ENCODE data around the gene ATG4A.

DNA sequence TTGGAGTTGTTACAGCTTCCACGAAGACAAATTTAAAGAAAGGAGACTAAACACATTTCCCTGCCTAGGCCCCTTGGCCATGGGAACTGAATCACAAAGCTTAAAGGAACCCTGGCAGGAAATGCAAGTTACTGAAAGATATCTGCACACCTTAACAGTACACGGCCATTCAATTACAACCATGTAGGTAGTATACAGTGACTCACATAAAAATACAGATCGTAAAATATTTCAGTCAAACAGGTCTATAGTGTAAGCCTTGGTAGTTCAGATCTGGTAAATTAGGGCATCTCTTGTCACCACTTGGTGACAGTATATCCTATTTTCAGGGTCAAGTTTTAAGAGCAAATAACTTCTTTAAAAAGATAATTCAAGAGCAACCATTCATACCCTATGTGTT, 112.0 kb downstream of the ATG4A start:
- TF ChIP-seq, protein P1, sequence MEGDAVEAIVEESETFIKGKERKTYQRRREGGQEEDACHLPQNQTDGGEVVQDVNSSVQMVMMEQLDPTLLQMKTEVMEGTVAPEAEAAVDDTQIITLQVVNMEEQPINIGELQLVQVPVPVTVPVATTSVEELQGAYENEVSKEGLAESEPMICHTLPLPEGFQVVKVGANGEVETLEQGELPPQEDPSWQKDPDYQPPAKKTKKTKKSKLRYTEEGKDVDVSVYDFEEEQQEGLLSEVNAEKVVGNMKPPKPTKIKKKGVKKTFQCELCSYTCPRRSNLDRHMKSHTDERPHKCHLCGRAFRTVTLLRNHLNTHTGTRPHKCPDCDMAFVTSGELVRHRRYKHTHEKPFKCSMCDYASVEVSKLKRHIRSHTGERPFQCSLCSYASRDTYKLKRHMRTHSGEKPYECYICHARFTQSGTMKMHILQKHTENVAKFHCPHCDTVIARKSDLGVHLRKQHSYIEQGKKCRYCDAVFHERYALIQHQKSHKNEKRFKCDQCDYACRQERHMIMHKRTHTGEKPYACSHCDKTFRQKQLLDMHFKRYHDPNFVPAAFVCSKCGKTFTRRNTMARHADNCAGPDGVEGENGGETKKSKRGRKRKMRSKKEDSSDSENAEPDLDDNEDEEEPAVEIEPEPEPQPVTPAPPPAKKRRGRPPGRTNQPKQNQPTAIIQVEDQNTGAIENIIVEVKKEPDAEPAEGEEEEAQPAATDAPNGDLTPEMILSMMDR (IDR thresholded peaks at IDR 0.05) = no peak
- no peak for TF ChIP-seq POLR2A (IDR thresholded peaks at IDR 0.05)

All from esophagus squamous epithelium (tissue), 4 donors.